Measurements from ENCODE around the gene PCID2.

PCID2 gene

GRCh38 chr13:113148407-113148806 lies 60.1 kb downstream of the PCID2 start:
- DNase-seq, result no peak

GRCh38 chr13:113147206-113147605 lies 61.3 kb downstream of the PCID2 start:
- no peak for DNase-seq

- no peak for DNase-seq
These were observed 61.7 kb downstream of the PCID2 start for GRCh38 chr13:113146750-113147149.

- DNase-seq, result no peak
These were observed 62.4 kb downstream of the PCID2 start for GRCh38 chr13:113145911-113146598.

- no peak for DNase-seq
These were observed 63.0 kb downstream of the PCID2 start for GRCh38 chr13:113145496-113145895.

GRCh38 chr13:113144255-113144629 lies 64.2 kb downstream of the PCID2 start:
- DNase-seq, result no peak

GRCh38 chr13:113143466-113144254 lies 64.8 kb downstream of the PCID2 start:
- DNase-seq, result no peak

- DNase-seq, result no peak
These were observed 65.6 kb downstream of the PCID2 start for GRCh38 chr13:113142876-113143275.

GRCh38 chr13:113141601-113141970 lies 66.9 kb downstream of the PCID2 start:
- DNase-seq, result no peak

- no peak for DNase-seq
These were observed 67.5 kb downstream of the PCID2 start for GRCh38 chr13:113140677-113141600.

- DNase-seq, result no peak
These were observed 68.9 kb downstream of the PCID2 start for GRCh38 chr13:113139577-113139976.

- DNase-seq, result no peak
These were observed 69.5 kb downstream of the PCID2 start for GRCh38 chr13:113138792-113139551.

GRCh38 chr13:113137691-113138298 lies 70.7 kb downstream of the PCID2 start:
- DNase-seq, result no peak

- no peak for DNase-seq
These were observed 73.1 kb downstream of the PCID2 start for GRCh38 chr13:113135281-113135760.

GRCh38 chr13:113129921-113130750 lies 78.3 kb downstream of the PCID2 start:
- DNase-seq, result no peak

- DNase-seq, result no peak
These were observed 79.0 kb downstream of the PCID2 start for GRCh38 chr13:113129480-113129879.
